HG03342 (cell line): ENCODE measurements around the gene SMIM27.
"Not testable (repeated sequence)": the region's sequence is repeated elsewhere in the genome, so short reads cannot be mapped to it uniquely, and the experiment has no call there.

Experiments used
- ATAC-seq: cut with Tn5 transposase; IDR thresholded peaks from one replicate; pipeline ENCODE4 v1.9.1; 2021; ENCODE audit warnings: mild to moderate bottlenecking, moderate library complexity; ENCODE audit not compliant: unreplicated experiment

The SMIM27 gene, protein sequence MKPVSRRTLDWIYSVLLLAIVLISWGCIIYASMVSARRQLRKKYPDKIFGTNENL

DNA sequence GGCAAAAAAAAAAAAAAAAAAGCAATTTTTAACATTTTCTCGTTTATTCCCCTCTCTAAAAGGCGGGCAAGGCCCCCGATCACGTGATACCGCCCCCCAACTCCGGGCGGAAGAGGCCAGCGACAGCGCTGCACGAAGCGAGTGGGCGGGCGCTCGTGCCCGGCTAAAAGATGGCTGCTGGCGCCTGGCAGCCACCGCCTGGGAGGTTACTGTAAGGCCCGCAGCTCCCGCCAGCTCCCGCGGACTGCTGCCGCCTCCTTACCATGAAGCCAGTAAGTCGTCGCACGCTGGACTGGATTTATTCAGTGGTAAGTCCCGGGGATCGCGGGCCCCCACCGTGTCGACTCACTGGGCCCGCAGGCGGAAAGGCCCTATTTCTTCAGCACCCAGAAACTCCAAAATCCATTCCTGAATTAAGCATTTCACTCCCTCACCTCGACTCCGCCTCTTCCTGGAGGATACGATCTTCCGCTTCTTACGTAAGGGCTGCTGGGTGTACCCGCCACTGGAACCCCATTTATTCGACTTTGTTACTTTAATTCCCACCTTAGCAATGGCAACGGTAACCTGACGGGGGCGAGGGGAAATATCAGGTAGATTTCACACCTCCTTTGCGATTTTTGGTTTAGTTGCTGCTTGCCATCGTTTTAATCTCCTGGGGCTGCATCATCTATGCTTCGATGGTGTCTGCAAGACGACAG lies at the start of gene SMIM27, which contains the start of gene TOPORS:
TSS of gene SMIM27 (plus strand) at position 156 of the 701 bp plus-strand sequence. CDS start at position 264, 108 bp downstream.
TSS of gene TOPORS (minus strand) at position 415 of the 701 bp plus-strand sequence. CDS start at position 265, 150 bp downstream.
- ATAC-seq = peak; percentile 73

DNA sequence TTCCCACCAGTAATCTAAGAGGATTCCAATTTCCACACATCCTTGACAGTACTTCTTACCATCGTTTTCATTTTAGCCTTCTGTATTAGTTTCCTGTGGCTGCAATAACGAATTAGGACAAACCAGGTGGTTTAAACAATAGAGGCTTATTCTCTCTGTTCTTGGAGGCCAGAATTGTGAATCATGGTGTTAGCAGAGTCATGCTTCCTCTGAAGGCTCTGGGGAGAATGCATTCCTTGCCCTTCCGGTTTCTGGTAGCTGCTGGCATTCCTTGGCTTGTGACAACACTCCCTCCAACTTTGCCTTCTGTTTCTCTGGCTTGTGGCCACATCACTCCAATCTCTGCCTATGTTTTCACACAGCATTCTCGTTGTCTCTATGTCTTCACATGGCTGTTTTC lies 49.7 kb upstream of the SMIM27 start:
- ATAC-seq = no peak

DNA sequence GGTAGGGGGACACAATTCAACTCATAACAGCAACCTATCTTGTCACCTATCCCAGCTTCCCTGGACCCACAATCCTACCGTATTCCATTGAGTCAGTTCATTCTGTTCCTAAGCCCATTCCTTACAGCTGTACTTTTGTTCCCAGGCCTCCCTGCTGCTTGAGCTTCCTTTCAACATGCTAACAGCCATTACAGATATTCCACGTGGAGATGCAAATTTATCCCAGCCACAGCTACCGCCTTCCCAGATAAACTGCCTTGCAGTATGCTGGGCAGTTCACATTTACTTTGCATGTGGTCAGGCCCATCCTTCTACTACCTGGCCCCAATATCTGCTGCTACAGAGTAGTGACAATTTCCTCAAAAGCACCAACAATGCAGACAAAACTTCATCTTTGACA lies 49.1 kb upstream of the SMIM27 start:
- ATAC-seq = no peak

DNA sequence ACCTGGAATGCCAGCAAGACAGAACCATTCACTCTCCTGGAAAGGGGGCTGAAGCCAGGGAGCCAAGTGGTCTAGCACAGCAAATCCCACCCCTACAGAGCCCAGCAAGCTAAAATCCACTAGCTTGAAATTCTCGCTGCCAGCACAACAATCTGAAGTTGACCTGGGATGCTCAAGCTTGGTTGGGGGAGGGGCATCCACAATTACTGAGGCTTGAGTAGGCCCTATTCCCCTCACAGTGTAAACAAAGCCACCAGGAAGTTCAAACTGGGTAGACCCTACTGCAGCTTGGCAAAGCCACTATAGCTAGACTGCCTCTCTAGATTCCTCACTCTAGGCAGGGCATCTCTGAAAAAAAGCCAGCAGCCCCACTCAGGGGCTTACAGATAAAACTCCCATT lies 43.4 kb upstream of the SMIM27 start:
- no peak for ATAC-seq

DNA sequence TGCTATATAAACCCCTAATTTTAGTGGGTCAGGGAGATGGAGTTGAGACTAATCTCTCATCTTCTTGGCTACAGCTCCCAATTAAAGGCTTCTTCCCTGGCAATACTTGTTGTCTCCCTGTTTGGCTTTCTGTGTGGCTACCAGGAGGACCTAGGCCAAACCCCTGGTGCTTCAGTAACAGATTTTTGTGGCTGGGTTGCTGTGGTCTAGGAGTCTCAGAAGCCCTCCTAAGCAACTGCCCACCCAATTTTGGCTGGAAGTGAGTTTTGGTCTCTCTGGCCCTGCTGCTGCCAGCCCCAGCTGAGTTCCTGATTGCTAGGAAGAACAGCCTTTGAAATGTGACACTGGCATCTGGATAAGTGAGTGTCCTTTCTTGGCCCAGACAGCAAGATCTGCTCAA lies 35.9 kb upstream of the SMIM27 start:
- no peak for ATAC-seq

DNA sequence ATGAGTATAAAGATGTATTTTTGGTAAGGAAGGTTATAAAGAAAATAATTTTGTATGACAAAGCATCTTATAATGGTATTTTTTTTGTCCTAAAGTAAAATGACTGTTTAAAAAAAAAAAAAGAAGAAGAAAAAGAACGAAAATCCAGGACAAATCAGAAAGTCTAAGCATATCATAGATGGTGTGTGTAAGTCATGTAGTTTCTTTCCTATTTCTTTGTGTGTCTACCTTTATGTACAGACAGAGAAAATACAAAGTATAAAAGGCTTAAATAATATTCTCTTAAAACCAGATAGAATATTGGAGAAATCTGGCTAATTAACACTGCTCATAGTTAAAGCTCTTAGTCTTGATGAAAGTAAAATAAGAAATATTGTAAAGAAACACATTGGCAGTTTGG lies 33.9 kb upstream of the SMIM27 start:
- ATAC-seq = no peak

DNA sequence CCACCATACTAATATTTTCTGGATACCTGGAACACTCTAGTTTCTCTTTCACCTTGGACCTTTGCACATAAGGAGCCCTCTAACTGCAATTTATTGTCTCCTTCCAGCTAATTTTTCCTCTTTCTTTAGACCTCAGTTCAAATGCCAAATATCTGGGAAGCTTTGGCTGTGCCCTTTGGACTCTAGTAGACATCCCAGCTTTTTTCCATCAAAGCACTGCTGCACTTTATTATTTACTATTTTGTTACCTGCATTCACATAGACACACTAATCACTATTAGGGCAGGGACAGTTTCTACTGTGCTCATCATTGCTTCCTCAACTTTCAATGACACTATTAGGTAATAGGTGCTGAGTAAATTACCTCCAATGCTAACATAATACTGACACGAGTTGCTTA lies 28.2 kb upstream of the SMIM27 start:
- no peak for ATAC-seq

DNA sequence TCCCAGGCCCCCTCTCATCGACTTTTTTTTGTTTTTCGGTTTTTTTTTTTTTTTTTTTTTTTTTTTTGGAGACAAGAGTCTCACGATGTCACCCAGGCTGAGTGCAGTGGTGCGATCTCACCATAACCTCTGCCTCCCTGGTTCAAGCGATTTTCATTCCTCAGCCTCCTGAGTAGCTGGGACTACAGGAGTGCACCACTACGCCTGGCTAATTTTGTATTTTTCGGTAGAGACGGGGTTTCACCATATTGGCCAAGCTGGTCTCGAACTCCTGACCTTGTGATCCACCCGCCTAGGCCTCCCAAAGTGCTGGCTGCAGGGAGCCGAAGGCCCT lies 27.6 kb upstream of the SMIM27 start:
- ATAC-seq = not testable (repeated sequence)

DNA sequence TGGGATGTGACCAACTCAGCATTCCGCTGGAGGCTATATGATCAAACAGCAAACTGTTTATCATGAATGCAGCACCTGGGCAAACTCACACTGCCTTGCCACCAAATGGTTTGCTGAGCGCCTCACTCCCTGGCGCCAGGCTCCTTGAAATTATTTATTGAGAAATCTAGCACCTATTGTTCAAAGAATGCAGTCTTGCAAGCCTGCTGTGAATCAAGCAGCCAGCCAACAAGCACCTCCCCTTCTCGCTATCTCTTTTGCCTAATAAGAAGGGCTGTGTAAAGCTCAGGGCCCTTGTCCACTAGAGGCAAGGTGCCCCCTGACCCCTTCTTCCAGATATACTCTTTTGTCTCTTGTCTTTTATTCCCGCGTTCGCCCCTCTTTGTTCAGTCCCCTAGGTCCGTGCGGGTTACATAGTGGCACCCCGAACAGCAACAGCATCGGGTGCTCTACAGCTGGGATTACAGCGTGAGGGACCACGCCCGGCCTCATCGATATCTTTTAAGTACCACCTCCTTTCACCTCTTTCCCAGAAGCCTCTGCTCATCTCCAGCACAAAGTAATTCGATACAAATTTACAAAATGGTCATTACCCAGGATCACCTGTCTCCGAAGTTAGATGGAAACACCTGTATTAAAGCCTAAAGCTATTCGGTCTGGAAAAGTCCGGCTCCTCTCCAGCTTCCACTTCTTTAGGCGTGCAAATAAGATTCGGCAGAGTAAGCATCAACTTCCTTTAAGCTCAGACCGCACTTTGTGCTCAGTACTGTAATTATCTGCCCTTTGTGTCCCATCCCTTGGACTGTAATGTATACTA lies 27.0 kb upstream of the SMIM27 start:
- peak; percentile 17 for ATAC-seq

DNA sequence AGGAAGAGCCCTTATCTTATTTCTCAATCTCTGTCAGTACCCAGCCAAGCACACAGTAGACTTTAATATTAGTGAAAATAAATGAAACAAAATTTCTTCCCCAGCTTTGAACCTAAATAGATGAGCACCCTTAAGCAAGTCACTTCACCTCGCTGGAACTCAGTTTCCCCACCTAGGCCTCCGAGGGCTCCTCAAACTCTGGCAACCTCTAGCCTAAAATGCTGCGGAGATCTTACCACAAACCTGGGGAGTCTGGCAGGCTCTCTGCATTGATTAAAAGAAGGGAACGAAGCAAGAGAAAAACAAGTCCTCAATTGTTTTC lies 26.5 kb upstream of the SMIM27 start:
- ATAC-seq = no peak

DNA sequence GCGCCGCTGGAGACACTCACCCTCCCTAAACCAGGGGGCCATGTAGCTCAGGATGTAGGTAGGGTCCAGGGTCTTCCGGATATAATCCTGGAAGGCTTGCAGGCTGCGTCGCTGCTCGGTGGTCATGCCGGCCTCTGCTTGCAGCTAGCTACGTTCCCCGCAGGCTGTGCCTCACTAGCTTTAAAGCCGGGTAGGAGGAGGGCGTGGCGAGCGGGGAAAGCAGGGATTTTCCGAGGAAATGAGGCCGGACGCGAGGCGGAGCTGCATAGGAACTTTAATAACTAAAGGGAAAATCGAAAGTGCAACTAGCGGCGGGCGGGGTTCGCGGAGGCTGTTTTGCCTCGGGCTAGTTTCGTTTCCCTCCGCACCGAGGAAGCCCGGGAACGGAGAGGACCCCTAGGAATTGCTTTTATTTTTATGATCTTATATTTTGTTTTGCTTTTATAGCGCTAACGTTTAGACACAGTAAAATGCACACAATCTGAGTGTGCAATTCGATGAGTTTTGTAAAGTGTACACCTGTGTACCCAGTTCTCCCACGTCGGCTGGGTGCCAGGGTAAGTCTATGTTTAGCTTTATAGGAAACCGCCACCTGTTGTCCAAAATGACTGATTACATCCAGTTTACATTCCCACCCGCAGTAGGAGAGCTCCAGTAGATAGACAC lies 26.0 kb upstream of the SMIM27 start, which contains the start of gene RIGI:
TSS of gene RIGI (minus strand) at position 156 of the 666 bp plus-strand sequence. CDS start at position 126, 30 bp downstream.
- ATAC-seq = peak; percentile 73

DNA sequence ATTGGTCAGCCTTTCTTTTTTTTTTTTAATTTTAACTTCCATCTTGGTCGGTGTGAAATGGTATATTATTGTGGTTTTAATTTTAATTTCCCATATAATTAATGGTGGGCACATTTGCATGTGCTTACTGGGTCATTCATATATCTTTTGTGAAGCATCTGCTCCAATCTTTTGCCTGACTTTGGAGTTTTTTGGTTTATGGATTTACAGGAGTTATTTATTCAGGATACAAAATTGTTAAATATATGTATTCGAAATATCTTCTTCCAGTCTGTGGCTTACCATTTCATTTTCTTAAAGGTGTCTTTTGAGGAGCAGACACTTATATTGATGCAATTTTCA lies 25.4 kb upstream of the SMIM27 start:
- no peak for ATAC-seq

DNA sequence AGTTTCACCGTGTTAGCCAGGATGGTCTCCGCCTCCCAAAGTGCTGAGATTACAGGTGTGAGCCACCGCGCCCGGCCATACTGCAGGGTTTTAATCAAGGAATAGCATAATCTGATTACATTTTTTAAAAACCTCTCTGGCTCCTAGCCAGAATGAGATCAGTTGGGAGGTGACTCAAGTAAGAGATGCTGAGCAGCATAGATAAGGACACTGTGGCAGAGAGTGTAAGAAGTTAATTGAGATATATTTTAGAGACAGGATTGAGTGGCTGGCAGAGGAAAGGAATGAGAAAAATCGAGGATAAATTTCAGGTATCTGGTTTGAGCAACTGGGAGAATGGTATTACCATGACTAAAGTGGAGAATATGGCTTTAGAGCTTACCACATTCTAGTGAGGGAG lies 18.8 kb upstream of the SMIM27 start:
- no peak for ATAC-seq

DNA sequence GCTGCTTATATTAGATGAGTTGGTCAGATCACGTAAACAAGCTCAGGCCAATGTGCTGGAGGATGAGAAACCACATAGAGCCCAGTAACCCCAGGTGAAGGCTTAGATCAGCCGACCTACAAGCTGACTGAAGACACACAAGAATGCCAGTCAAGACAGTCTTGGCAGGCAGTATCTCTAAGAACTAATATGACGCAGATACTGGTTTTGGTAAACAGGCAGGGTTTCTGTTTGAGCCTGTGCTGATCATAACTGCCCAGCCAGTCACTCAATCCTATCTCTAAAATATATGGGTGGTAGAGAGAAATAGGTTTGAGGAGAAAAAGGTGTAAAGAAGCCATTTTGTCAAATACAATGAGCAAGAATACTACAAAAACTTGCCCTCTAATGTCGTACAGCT lies 18.3 kb upstream of the SMIM27 start:
- no peak for ATAC-seq

DNA sequence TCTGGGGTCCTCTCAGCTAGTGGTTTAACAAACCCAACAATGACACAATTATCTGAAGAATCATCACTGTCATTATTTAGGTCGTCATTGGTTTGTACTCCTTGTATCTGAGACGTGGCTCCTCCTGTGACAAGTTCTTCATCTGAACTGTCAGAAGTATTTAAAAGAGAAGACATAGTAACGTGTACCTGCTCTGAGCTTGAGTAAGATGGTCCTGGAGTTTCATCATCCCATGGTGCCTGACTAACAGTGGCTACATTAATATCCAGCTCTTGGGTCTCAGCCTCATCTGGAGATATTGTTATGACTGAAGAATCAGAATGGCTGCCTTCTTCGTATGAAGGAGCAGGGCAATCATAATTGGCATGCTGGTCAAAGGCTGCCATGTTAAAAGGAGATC lies 9.1 kb upstream of the SMIM27 start:
- no peak for ATAC-seq

DNA sequence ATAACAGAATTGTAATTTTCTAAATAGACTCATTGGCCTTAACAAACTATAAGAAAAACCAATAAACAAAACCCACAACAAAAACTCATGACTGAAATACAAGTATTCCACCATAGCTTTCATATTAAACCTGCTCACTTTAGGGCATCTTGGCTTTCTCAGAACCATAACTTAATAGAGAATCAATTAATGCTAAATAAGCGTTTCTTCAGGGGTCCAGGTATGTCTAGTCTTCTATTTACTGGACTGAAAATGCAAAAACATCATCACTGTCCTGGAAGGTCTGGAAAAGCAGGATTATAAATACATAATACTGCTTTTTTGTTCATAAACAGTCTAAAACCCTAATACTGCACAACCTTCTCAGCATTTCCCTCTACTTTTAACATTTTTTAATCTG lies 6.2 kb upstream of the SMIM27 start:
- no peak for ATAC-seq

DNA sequence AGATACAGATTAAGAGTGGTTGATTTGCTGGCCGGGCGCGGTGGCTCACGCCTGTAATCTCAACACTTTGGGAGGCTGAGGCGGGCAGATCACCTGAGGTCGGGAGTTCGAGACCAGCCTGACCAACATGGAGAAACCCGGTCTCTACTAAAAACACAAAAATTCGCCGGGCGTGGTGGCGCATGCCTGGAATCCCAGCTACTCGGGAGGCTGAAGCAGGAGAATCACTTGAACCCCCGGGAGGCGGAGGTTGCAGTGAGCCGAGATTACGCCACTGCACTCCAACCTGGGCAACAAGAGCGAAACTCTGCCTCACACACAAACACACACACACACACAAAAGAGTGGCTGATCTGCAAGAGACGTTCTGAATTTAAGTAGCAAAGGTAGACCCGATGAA lies 3.9 kb upstream of the SMIM27 start:
- not testable (repeated sequence) for ATAC-seq

DNA sequence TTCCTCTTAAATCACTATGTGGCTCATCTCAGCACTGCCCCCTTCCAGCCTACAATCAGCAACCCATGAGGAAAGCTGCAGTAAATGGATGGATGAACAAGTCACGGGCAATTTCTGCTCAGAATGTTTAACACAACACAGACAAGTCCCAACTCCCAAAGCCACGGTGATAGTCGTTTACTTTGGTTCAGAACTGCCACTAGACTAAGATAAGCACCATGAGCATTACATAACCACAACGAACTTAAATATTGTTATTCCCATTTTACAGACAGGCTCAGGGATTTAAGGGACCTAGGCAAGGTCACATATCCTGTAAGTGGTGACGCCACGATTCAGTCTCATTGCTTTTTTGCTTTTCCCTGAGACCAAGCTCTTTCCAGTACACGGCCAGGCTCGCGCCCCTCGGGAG lies 2.0 kb upstream of the SMIM27 start:
- no peak for ATAC-seq

DNA sequence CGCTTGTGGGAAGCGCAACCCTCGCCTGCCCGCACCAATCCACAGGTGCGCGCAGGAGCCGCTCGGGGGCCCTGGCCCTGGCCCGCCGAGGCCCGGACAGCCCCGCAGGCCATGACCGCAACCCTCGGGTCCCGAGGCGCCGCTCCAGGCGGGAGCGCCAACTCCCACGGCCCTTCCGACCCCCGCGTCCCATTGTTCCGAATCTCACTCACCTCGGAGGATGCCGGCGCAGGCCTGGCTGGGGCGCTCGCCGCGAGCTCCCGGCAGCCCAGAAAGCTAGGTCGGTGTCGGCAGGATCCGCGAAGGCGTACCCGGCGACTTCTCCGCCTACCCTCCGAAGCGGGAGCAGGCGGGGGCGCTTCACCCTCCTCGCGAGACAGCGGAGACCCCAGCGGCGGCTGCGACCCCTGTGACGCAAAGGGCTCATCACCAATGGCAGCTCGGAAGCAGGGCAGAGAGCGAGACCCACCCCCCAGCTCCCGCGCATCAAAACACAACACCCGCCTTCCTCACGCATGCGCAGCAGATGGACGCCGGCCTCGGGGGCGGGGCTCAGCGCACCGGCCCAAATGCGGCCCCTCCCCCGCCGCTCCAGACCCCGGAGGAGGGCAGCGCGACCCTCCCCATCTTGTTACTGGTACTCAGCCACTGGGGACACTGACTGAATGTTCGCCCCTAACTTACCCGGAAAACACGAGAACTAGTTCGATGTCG lies 1.4 kb upstream of the SMIM27 start:
- peak; percentile 56 for ATAC-seq

DNA sequence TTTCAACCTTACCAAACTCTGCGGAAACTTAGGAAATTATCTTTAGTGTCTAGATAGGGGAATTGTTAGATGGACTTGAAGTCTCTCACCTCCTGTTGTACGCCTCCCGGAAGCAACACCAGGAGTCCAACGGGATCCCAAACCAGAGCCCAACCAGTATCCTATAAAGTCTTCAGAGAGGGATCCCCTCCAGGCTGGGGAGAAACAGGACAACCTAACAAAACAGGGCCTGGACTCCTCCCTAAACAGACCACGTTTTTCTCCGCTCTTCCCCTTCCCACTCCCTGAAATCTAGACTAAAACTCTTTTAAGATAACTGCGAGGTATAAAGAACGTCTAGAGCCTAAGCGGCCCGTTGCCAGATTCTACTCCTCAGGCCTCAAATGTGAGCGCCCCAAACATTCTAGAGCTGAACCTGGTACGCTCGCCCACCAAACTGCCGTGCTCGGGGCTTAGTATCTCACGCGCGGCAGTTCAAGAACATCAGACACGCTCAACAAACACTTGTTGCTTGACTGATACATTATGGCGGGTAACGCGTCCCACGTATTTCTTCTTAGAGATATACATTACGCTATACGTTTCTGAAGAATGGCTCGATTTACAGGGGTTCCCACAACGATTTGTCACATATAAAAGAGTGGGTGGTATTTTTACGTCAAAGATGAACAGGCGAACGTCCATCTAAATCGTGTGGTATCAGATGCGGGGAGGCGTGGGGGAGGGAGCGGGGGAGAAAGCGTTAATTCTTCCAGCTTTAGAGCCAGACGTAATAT lies 663 bp upstream of the SMIM27 start:
- ATAC-seq = peak; percentile 6
